Measurements from ENCODE around the gene EDARADD. TPM values are rescaled to one million over a fixed set of nuclear protein-coding genes. Genes with fewer than 3 reads are reported as not detected.

EDARADD gene
- total and polyA plus RNA-seq, 4 donors: 0.13 to 0.67 (median 0.26) TPM

- TF ChIP-seq ZBTB33 (IDR thresholded peaks at IDR 0.05): no peak
- peak; percentile 34 for TF ChIP-seq SP1 (IDR thresholded peaks at IDR 0.05)
- TF ChIP-seq RAD21 (IDR thresholded peaks at IDR 0.05): no peak
- TF ChIP-seq MAX (IDR thresholded peaks at IDR 0.05): peak; percentile 23
- TF ChIP-seq EGR1 (IDR thresholded peaks at IDR 0.05; ENCODE audit: low read depth in 2 of 2): no peak
- no peak for TF ChIP-seq ATF3 (IDR thresholded peaks at IDR 0.05)
Observed at GRCh38 chr1:236522937-236523703, 129.0 kb downstream of the EDARADD start (continued).

- under 1% methylated on average over 35 of the region's 35 CpGs for WGBS
- Histone ChIP-seq H3K27ac (ENCODE audit: low read depth in 1 of 2, low read length in 2 of 2) (peak within 1 kb of the TSS; percentile 98 to 100), H3K4me1 (ENCODE audit: control insufficient read depth in 4 of 4, insufficient read depth in 4 of 4, low read length in 3 of 4) (peaks cover 1 to 20% (median 16%) of the 10 kb centered on the region in 4 donors), H3K9ac (ENCODE audit: low read depth in 1 of 2, low read length in 2 of 2) (peak within 1 kb of the TSS; percentile 51 to 97), H3K27me3 (ENCODE audit: control insufficient read depth in 4 of 4, insufficient read depth in 4 of 4, low read length in 3 of 4) (no peaks in the 10 kb centered on the region), H3K9me3 (ENCODE audit: control insufficient read depth in 4 of 4, low read length in 3 of 4) (no peaks in the 10 kb centered on the region), H3K4me3 (ENCODE audit: low read depth in 1 of 3, low read length in 3 of 3) (peak within 1 kb of the TSS; percentile 83 to 99 (median 87)), H3K36me3 (ENCODE audit: control insufficient read depth in 4 of 4, insufficient read depth in 3 of 4, low read depth in 1 of 4, low read length in 3 of 4) (peaks cover 7 to 16% (median 13%) of the 10 kb centered on the region in 4 donors)
- TF ChIP-seq JUND (IDR thresholded peaks at IDR 0.05): no peak
- peak; percentile 92 to 94 for TF ChIP-seq EGR1 (IDR thresholded peaks at IDR 0.05; ENCODE audit: low read depth in 2 of 2)
- no peak for TF ChIP-seq YY1 (IDR thresholded peaks at IDR 0.05)
- no peak for TF ChIP-seq TAF1 (conservative IDR thresholded peaks at IDR 0.05)
- TF ChIP-seq ZBTB33 (IDR thresholded peaks at IDR 0.05): peak; percentile 51
- no peak for TF ChIP-seq CTCF (IDR thresholded peaks at IDR 0.05; ENCODE audit: low read depth, low read length, missing input control)
- TF ChIP-seq RXRA (IDR thresholded peaks at IDR 0.05): peak in 1 of 2 donors; percentile 8
- TF ChIP-seq ATF3 (IDR thresholded peaks at IDR 0.05): no peak
- TF ChIP-seq HNF4A (conservative IDR thresholded peaks at IDR 0.05): peak in 1 of 2 donors; percentile 18
- no peak for TF ChIP-seq REST (IDR thresholded peaks at IDR 0.05)
- peak in 1 of 2 donors; percentile 45 for TF ChIP-seq RAD21 (IDR thresholded peaks at IDR 0.05)
- no peak for TF ChIP-seq HNF4G (IDR thresholded peaks at IDR 0.05)
- TF ChIP-seq NR2F2 (IDR thresholded peaks at IDR 0.05): peak; percentile 33
- no peak for TF ChIP-seq SP1 (IDR thresholded peaks at IDR 0.05)
- TF ChIP-seq GABPA (IDR thresholded peaks at IDR 0.05 in 1 of 2, conservative IDR thresholded peaks at IDR 0.05 in 1 of 2): peak in 1 of 2 donors; percentile 62
- TF ChIP-seq FOXA2 (IDR thresholded peaks at IDR 0.05): no peak
- peak; percentile 42 for TF ChIP-seq MAX (IDR thresholded peaks at IDR 0.05)
- no peak for TF ChIP-seq FOXA1 (IDR thresholded peaks at IDR 0.05)
- DNase-seq (ENCODE audit: low spot score): peak; percentile 86
Observed at GRCh38 chr1:236523704-236524141, 129.6 kb downstream of the EDARADD start, which contains the start of gene LGALS8. TSS of gene LGALS8 (plus strand) at chr1:236523982. CDS start at chr1:236526071, 2,089 bp downstream.

Measured in liver (tissue), 9 donors.